Rectal smooth muscle tissue (tissue), 1 donor: Measurements from ENCODE around the gene NES.

Experiments used
- H3K27ac ChIP-seq: one replicate; pipeline ENCODE4 v1.7.0; 2013; ENCODE audit warnings: low read depth, low read length, inconsistent platforms
- H3K27me3 ChIP-seq: one replicate; pipeline ENCODE4 v1.7.0; 2013; ENCODE audit warnings: low read length; ENCODE audit not compliant: control insufficient read depth, insufficient read depth
- H3K36me3 ChIP-seq: one replicate; pipeline ENCODE4 v1.7.0; 2013; ENCODE audit warnings: low read length; ENCODE audit not compliant: control insufficient read depth, insufficient read depth
- H3K4me1 ChIP-seq: one replicate; pipeline ENCODE4 v1.7.0; 2013; ENCODE audit warnings: low read length; ENCODE audit not compliant: control insufficient read depth, insufficient read depth
- H3K4me3 ChIP-seq: one replicate; pipeline ENCODE4 v1.7.0; 2013; ENCODE audit warnings: low read length
- H3K9ac ChIP-seq: one replicate; pipeline ENCODE4 v1.7.0; 2013; ENCODE audit warnings: low read length

The NES gene

GRCh38 chr1:156652992-156653355 is 24.2 kb downstream of the NES start:
- no peaks in the 10 kb centered on the region for H3K36me3 ChIP-seq

GRCh38 chr1:156652131-156652991 is 24.8 kb downstream of the NES start:
- no peaks in the 10 kb centered on the region for H3K36me3 ChIP-seq
- no peak overlapping the region for H3K4me3 ChIP-seq
- H3K9ac ChIP-seq: no peak overlapping the region
- H3K4me1 ChIP-seq: peaks cover 3% of the 10 kb centered on the region
- H3K27me3 ChIP-seq: peaks cover 11% of the 10 kb centered on the region
- H3K27ac ChIP-seq: no peak overlapping the region

More at GRCh38 chr1:156652992-156653355, 24.2 kb downstream of the NES start:
- Histone ChIP-seq H3K27me3 (peaks cover 5% of the 10 kb centered on the region), H3K4me3 (no peak overlapping the region), H3K27ac (no peak overlapping the region), H3K9ac (no peak overlapping the region), H3K4me1 (peaks cover 3% of the 10 kb centered on the region)

DNA sequence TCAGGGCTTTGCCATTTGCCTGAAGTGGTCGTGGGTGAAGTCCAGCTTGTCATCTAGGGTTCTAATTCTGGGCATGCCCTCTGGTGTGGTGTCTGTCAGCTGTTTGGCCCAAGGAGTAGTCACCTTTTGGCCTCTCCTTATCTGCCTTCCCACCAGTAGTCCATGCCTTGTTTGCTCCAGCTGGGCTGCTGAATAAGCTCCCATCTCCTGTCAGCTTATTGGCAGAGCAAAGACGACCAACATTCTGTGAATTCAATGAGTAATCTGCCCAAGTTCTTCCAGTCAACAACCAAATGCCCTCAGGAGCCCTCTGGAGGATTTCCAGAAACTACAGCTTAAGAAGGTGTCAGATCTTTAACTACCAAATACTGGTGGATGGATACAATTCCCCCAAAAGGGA is 28.3 kb downstream of the NES start:
- Histone ChIP-seq H3K4me3 (no peak overlapping the region), H3K9ac (no peak overlapping the region), H3K27ac (no peak overlapping the region), H3K4me1 (no peaks in the 10 kb centered on the region), H3K36me3 (no peaks in the 10 kb centered on the region), H3K27me3 (peaks cover 10% of the 10 kb centered on the region)

- Histone ChIP-seq H3K27ac (no peak overlapping the region), H3K36me3 (no peaks in the 10 kb centered on the region), H3K4me3 (no peak overlapping the region), H3K4me1 (no peaks in the 10 kb centered on the region), H3K27me3 (peaks cover 10% of the 10 kb centered on the region), H3K9ac (no peak overlapping the region)
These were observed 28.7 kb downstream of the NES start for GRCh38 chr1:156648496-156648895.

- Histone ChIP-seq H3K36me3 (no peaks in the 10 kb centered on the region), H3K27ac (no peak overlapping the region), H3K9ac (no peak overlapping the region), H3K4me3 (no peak overlapping the region), H3K4me1 (no peaks in the 10 kb centered on the region), H3K27me3 (peaks cover 10% of the 10 kb centered on the region)
These were observed 29.9 kb downstream of the NES start for GRCh38 chr1:156647351-156647750.

DNA sequence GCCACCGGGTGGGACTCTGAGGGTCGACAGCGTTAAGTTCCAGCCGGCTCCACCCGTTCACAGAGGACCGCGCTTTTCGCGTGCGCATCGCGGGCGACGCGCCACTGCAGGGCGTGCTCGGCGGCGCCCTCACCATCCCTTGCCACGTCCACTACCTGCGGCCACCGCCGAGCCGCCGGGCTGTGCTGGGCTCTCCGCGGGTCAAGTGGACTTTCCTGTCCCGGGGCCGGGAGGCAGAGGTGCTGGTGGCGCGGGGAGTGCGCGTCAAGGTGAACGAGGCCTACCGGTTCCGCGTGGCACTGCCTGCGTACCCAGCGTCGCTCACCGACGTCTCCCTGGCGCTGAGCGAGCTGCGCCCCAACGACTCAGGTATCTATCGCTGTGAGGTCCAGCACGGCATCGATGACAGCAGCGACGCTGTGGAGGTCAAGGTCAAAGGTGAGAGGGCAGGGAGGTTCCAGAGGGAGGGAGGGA is 30.4 kb downstream of the NES start:
- H3K27ac ChIP-seq: no peak overlapping the region
- peaks cover 13% of the 10 kb centered on the region for H3K27me3 ChIP-seq
- no peak overlapping the region for H3K4me3 ChIP-seq
- no peak overlapping the region for H3K9ac ChIP-seq
- no peaks in the 10 kb centered on the region for H3K4me1 ChIP-seq
- no peaks in the 10 kb centered on the region for H3K36me3 ChIP-seq

DNA sequence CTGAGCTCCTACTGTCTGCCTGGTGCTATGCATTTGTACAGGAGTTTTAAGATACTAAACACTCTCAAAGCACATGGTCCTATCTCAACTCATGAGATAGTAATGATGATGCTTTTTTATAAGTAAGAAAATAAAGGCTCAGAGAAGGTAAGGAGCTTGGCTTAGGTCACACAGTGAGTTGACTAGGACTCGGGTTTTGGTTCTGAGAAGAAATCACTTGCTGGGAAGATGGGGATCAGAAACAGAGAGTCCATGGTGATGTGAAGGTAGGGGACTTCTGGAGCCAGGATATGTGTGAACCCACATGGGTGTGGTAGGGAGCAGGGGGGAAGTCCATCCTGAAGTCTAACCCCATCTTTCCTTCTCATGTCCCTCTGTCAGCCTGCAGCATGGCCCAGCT is 31.5 kb downstream of the NES start:
- peaks cover 21% of the 10 kb centered on the region for H3K27me3 ChIP-seq

DNA sequence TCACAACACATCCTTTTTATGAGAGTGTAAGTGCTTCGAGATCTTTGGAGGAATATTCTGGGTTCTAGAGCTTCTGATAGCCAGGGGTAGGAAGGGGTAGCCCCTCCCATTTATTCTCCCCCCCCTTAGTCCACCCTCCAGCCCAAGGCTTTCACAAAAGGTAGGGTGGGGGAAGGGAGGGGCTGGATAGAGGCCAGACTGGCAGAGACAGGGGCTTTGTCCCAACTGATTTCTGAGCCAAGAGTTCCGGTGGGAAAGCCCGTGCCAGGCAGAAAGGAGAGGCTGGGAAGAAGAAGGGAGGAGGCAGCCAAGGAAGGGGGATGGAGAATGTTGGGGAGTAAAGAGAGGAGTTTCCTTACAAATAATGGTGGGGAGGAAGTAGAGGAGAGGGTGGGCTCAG is 32.2 kb downstream of the NES start:
- Histone ChIP-seq H3K27me3 (peaks cover 23% of the 10 kb centered on the region), H3K9ac (no peak overlapping the region), H3K27ac (no peak overlapping the region), H3K36me3 (no peaks in the 10 kb centered on the region), H3K4me3 (no peak overlapping the region), H3K4me1 (no peaks in the 10 kb centered on the region)

More for the DNA sequence above, 31.5 kb downstream of the NES start:
- Histone ChIP-seq H3K27ac (no peak overlapping the region), H3K36me3 (no peaks in the 10 kb centered on the region), H3K9ac (no peak overlapping the region), H3K4me3 (no peak overlapping the region), H3K4me1 (no peaks in the 10 kb centered on the region)

DNA sequence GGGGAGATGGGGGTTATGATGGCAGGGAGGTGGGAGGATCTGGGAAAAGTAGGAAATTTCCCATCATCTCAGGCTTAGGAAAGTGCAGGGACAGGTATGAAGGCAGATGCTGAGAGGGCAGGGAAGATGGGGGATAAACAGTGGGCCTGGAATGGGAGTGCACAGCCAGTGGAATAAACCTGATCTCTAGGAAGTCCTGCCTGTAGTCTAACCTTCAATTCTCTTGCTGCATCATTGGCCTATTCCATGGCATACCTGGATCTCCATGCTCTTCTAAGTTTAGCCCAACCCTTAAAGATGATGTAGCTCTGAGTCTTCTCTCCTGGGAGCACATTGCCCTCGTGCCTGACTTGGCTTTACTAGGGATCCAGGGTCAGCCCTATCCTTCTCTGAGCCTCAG is 32.6 kb downstream of the NES start:
- Histone ChIP-seq H3K27me3 (peaks cover 26% of the 10 kb centered on the region), H3K9ac (no peak overlapping the region), H3K4me3 (no peak overlapping the region), H3K4me1 (no peaks in the 10 kb centered on the region), H3K36me3 (no peaks in the 10 kb centered on the region), H3K27ac (no peak overlapping the region)

DNA sequence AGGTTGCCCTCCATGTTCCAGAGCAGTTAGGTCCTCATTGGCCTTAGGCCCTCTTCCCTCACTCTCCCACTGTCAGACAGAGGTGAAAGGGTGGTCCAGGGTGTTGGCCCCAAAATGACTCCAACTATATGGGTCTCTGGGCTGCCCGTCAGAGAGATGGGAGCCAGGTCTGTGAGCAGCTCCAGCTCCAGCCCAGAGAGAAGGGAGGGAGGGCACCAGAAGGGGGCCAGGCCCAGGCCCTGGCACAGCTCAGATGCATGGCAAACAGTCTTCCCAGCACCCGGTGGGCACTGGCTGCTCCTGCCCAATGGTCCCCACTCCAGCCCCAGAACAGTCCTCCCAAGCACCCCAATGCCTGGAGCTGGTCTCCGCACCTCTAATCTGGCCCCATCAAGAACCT is 33.1 kb downstream of the NES start:
- Histone ChIP-seq H3K27me3 (peaks cover 27% of the 10 kb centered on the region), H3K27ac (no peak overlapping the region), H3K9ac (no peak overlapping the region), H3K4me3 (no peak overlapping the region), H3K4me1 (no peaks in the 10 kb centered on the region), H3K36me3 (no peaks in the 10 kb centered on the region)

GRCh38 chr1:156643778-156644092 is 33.5 kb downstream of the NES start:
- Histone ChIP-seq H3K36me3 (no peaks in the 10 kb centered on the region), H3K4me3 (no peak overlapping the region), H3K27me3 (peaks cover 27% of the 10 kb centered on the region), H3K27ac (no peak overlapping the region), H3K9ac (no peak overlapping the region), H3K4me1 (no peaks in the 10 kb centered on the region)

DNA sequence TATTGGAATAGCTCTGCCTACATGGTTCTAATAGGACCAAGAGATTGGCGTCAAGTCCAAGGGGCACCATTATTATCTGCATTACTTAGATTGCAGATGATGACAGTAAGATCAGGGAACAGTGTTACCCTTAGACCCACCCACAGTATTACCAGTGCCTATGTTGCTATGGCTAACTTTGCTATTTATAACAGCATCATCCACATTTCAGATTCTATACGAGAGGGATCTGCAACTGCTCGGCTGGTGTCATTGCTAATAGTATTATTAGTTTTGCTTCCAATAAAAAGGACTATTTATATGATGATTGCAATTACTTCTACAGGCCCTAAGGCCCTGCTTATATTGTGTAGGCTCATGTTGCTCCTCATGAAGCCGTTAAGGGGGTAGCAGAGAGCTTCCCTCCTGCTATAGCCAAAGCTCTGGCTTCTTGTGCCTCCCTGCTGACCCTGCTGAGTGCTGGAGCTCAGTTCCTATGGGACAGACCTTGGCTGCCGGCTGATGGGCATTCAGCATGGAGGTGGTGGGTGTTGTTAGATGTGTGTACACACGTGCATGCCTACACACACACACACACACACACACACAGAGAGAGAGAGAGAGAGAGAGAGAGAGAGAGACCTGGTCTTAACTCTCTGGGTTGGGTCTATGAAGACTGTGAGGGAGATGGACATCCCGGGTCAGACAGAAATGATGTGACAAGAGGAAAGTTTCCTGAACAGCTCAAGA is 34.0 kb downstream of the NES start:
- no peak overlapping the region for H3K9ac ChIP-seq
- peaks cover 32% of the 10 kb centered on the region for H3K27me3 ChIP-seq
- no peaks in the 10 kb centered on the region for H3K36me3 ChIP-seq

More for the DNA sequence above, 34.0 kb downstream of the NES start:
- Histone ChIP-seq H3K4me3 (no peak overlapping the region), H3K27ac (no peak overlapping the region), H3K4me1 (no peaks in the 10 kb centered on the region)
